MCF 10A (cell line): ENCODE measurements around the gene MFSD6. TPM values are rescaled to one million over a fixed set of nuclear protein-coding genes. Genes with fewer than 3 reads are reported as not detected.

Experiments
- BruUV-seq: library from RNA; stranded (reverse); fragments of 400-500 nt; replicated peaks from 2 replicates; lab custom pipeline; 2021; lab: Mats Ljungman, UMichigan
- CTCF ChIA-PET: fragments of 300-600 bp; sonication (Branson Sonifier 250); formaldehyde crosslinking; extraction: SDS; loops from one replicate; lab custom pipeline; 2021; ENCODE audit warnings: antibody characterized with exemption, inconsistent platforms; lab: Yijun Ruan, JAX
- POLR2A ChIA-PET: fragments of 300-600, 350-650 bp; sonication (Branson Sonifier 250); formaldehyde crosslinking; extraction: SDS; loops from one replicate; lab custom pipeline; 2020; ENCODE audit warnings: antibody characterized with exemption, inconsistent platforms; lab: Yijun Ruan, JAX
- DNase-seq: peaks from one replicate; pipeline ENCODE4 v3.0.0-alpha.2; 2018; ENCODE audit not compliant: unreplicated experiment
- H3K27ac Mint-ChIP-seq: one replicate; pipeline ENCODE4 v1.8.0; 2022; ENCODE audit warnings: mild to moderate bottlenecking, low read depth, mixed read lengths; ENCODE audit not compliant: unreplicated experiment
- H3K27me3 Mint-ChIP-seq: one replicate; pipeline ENCODE4 v1.8.0; 2022; ENCODE audit warnings: mixed read lengths; ENCODE audit not compliant: insufficient read depth, unreplicated experiment
- H3K36me3 Mint-ChIP-seq: one replicate; pipeline ENCODE4 v1.8.0; 2022; ENCODE audit warnings: mild to moderate bottlenecking, moderate library complexity, mixed read lengths; ENCODE audit not compliant: insufficient read depth, unreplicated experiment
- H3K4me1 Mint-ChIP-seq: one replicate; pipeline ENCODE4 v1.8.0; 2022; ENCODE audit warnings: mixed read lengths; ENCODE audit not compliant: insufficient read depth, unreplicated experiment
- H3K4me3 Mint-ChIP-seq: one replicate; pipeline ENCODE4 v1.8.0; 2022; ENCODE audit warnings: mild to moderate bottlenecking, moderate library complexity, mixed read lengths; ENCODE audit not compliant: unreplicated experiment
- H3K9me3 Mint-ChIP-seq: one replicate; pipeline ENCODE4 v1.8.0; 2022; ENCODE audit warnings: mixed read lengths; ENCODE audit not compliant: unreplicated experiment
- intact Hi-C: fragments of 100-400 bp; cut with micrococcal nuclease; formaldehyde crosslinking; loops from 2 replicates; pipeline ENCODE4 v1.14.1; 2022
- total RNA-seq: library from RNA; stranded (reverse); gene quantifications from 2 replicates; pipeline ENCODE4 v1.2.3, GENCODE V29; 2022
- TF ChIP-seq, protein P1 (sequence below): fragments of 200-600 bp; IDR thresholded peaks from one replicate; pipeline ENCODE4 v1.8.0; 2022; ENCODE audit warnings: antibody characterized with exemption, mild to moderate bottlenecking; ENCODE audit not compliant: unreplicated experiment

The MFSD6 gene
- total RNA-seq, 1 experiment from 2014 or later: 19.7 TPM

- Mint-ChIP-seq H3K27ac (peak overlapping the region; percentile 27), H3K4me3 (no peak overlapping the region), H3K9me3 (no peaks in the 10 kb centered on the region), H3K27me3 (no peaks in the 10 kb centered on the region), H3K36me3 (peaks cover 41% of the 10 kb centered on the region), H3K4me1 (no peaks in the 10 kb centered on the region)
- no peak for DNase-seq
- POLR2A ChIA-PET: no interaction called here
- CTCF ChIA-PET: interaction anchor here (0.6 to 7.7 kb wide), 3 partner anchors 12 to 246 kb away, joined by 3 to 91 read pairs (median 3); no protein-coding TSS in a partner anchor
- BruUV-seq: no TSS peak
- TF ChIP-seq, protein P1, sequence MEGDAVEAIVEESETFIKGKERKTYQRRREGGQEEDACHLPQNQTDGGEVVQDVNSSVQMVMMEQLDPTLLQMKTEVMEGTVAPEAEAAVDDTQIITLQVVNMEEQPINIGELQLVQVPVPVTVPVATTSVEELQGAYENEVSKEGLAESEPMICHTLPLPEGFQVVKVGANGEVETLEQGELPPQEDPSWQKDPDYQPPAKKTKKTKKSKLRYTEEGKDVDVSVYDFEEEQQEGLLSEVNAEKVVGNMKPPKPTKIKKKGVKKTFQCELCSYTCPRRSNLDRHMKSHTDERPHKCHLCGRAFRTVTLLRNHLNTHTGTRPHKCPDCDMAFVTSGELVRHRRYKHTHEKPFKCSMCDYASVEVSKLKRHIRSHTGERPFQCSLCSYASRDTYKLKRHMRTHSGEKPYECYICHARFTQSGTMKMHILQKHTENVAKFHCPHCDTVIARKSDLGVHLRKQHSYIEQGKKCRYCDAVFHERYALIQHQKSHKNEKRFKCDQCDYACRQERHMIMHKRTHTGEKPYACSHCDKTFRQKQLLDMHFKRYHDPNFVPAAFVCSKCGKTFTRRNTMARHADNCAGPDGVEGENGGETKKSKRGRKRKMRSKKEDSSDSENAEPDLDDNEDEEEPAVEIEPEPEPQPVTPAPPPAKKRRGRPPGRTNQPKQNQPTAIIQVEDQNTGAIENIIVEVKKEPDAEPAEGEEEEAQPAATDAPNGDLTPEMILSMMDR: no peak
- intact Hi-C loops: loop anchor here (5.0 kb wide), 1 partner anchor 425 kb away; no protein-coding TSS in a partner anchor
Measured at GRCh38 chr2:190512539-190513095, 104.5 kb downstream of the MFSD6 start.

DNA sequence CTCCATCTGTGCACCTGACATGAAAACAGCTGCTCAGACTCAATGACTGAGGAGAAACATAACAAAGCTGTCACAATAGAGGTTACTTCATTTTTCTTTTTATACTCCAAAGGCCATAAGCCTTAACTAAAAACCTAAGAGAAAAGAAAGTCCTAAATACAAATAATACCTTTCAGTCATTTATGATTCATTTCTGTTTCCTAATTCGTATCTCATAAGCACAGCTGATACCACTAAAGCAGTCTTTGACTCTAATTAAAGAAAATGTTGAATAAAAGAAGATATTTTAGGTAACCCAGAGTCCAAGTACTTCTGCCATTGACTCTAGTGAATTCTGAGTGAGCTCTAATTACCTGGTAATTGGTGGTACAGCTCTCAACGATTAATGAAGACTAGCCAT, 105.7 kb downstream of the MFSD6 start:
- no TSS peak for BruUV-seq
- H3K27ac Mint-ChIP-seq: no peak overlapping the region
- no peaks in the 10 kb centered on the region for H3K9me3 Mint-ChIP-seq
- CTCF ChIA-PET: interaction anchor here (0.7 to 7.7 kb wide), 3 partner anchors 32 to 139 kb away, joined by 3 to 91 read pairs (median 3); no protein-coding TSS in a partner anchor
- no peaks in the 10 kb centered on the region for H3K4me1 Mint-ChIP-seq
- no peak for DNase-seq
- TF ChIP-seq, protein P1: no peak
- H3K36me3 Mint-ChIP-seq: peaks cover 41% of the 10 kb centered on the region
- H3K27me3 Mint-ChIP-seq: no peaks in the 10 kb centered on the region
- POLR2A ChIA-PET: interaction anchor here (0.6 to 1.2 kb wide), 3 partner anchors 12 to 100 kb away, joined by 3 to 5 read pairs (median 3); no protein-coding TSS in a partner anchor
- intact Hi-C loops: loop anchor here (5.0 kb wide), 1 partner anchor 427 kb away; no protein-coding TSS in a partner anchor
- H3K4me3 Mint-ChIP-seq: no peak overlapping the region

GRCh38 chr2:190514676-190515075, 106.5 kb downstream of the MFSD6 start:
- Mint-ChIP-seq H3K9me3 (no peaks in the 10 kb centered on the region), H3K36me3 (peaks cover 35% of the 10 kb centered on the region), H3K27ac (no peak overlapping the region), H3K27me3 (no peaks in the 10 kb centered on the region), H3K4me3 (no peak overlapping the region), H3K4me1 (no peaks in the 10 kb centered on the region)
- TF ChIP-seq, protein P1: no peak
- no TSS peak for BruUV-seq
- no peak for DNase-seq
- ChIA-PET CTCF (interaction anchor here (0.7 to 7.7 kb wide), 3 partner anchors 15 to 133 kb away, joined by 3 to 91 read pairs (median 4); no protein-coding TSS in a partner anchor), POLR2A (interaction anchor here (0.6 to 1.2 kb wide), 3 partner anchors 11 to 100 kb away, joined by 3 to 5 read pairs (median 3); no protein-coding TSS in a partner anchor)
- intact Hi-C loops: loop anchor here (5.0 kb wide), 2 partner anchors 288 to 427 kb away; no protein-coding TSS in a partner anchor

- intact Hi-C loops: loop anchor here (5.0 kb wide), 1 partner anchor 287 kb away; no protein-coding TSS in a partner anchor
- POLR2A ChIA-PET: interaction anchor here (1.4 kb wide), 1 partner anchor 13 kb away, joined by 3 read pairs; no protein-coding TSS in a partner anchor
Measured at GRCh38 chr2:190515687-190516086, 107.5 kb downstream of the MFSD6 start.

More at GRCh38 chr2:190515687-190516086, 107.5 kb downstream of the MFSD6 start:
- peaks cover 29% of the 10 kb centered on the region for H3K36me3 Mint-ChIP-seq
- H3K27ac Mint-ChIP-seq: no peak overlapping the region
- TF ChIP-seq, protein P1: no peak
- no peak overlapping the region for H3K4me3 Mint-ChIP-seq
- H3K27me3 Mint-ChIP-seq: no peaks in the 10 kb centered on the region
- BruUV-seq: no TSS peak
- CTCF ChIA-PET: interaction anchor here (0.7 to 7.7 kb wide), 4 partner anchors 14 to 249 kb away, joined by 3 to 91 read pairs (median 4); no protein-coding TSS in a partner anchor
- peaks cover 5% of the 10 kb centered on the region for H3K4me1 Mint-ChIP-seq
- no peaks in the 10 kb centered on the region for H3K9me3 Mint-ChIP-seq
- no peak for DNase-seq
